H1 (cell line): ENCODE data around the gene SHH. TPM values are rescaled to one million over a fixed set of nuclear protein-coding genes. Genes with fewer than 3 reads are reported as not detected.

ENCODE experiments used
- JUND ChIP-seq: IDR thresholded peaks from 2 replicates; pipeline ENCODE4 v1.6.1; 2011; ENCODE audit warnings: mild to moderate bottlenecking, improper control_type of control experiment, low read length
- SIN3A ChIP-seq, 2 experiments: IDR thresholded peaks in 1 of 2; conservative IDR thresholded peaks in 1 of 2; 2 replicates each; pipeline ENCODE4 v1.6.1; 2011 to 2012; ENCODE audit warnings: low read length in 2 of 2, improper control_type of control experiment in 1 of 2, low read depth in 1 of 2, mild to moderate bottlenecking in 1 of 2
- SP2 ChIP-seq: IDR thresholded peaks from 2 replicates; pipeline ENCODE4 v1.6.1; 2012; ENCODE audit warnings: mild to moderate bottlenecking, low read length, inconsistent platforms
- SP4 ChIP-seq: IDR thresholded peaks from 2 replicates; pipeline ENCODE4 v1.6.1; 2012; ENCODE audit warnings: low read length, inconsistent platforms
- TEAD4 ChIP-seq: IDR thresholded peaks from 2 replicates; pipeline ENCODE4 v1.6.1; 2012; ENCODE audit warnings: low read depth, low read length, inconsistent platforms, mixed read lengths
- ZNF274 ChIP-seq: IDR thresholded peaks from 2 replicates; pipeline ENCODE4 v1.7.0; 2012; ENCODE audit warnings: low read length, borderline replicate concordance; ENCODE audit errors: extremely low read depth
- polyA plus RNA-seq, 7 experiments: library from polyadenylated mRNA; depleted of rRNA in 3 of 7; stranded (reverse) in 5 of 7; unstranded in 2 of 7; fragments of >200 nt in 5 of 7; fragments of 200-250 nt in 2 of 7; gene quantifications; 1 replicate in 5 of 7; 2 replicates in 1 of 7; 4 replicates in 1 of 7; pipeline versions ENCODE4 v1.2.1 to v1.2.3, GENCODE V29; 2011 to 2013; ENCODE audit warnings: missing spikeins in 2 of 7, mixed read lengths in 2 of 7
- total RNA-seq: library from RNA; stranded (reverse); fragmentation: NEBNext Ultra II Directional; extraction: Animal tissue kit (Norgen Biotek cat#: 25700); gene quantifications from 2 replicates; pipeline ENCODE4 v1.2.1, GENCODE V29; 2021
- TF ChIP-seq, protein P1 (sequence below): IDR thresholded peaks from 2 replicates; pipeline ENCODE4 v1.6.1; 2012; ENCODE audit warnings: inconsistent platforms

Gene SHH
- total and polyA plus RNA-seq, 2 of the 8 experiments (the other 6 are each of a cell fraction or from before 2014, with no cell fraction given): not detected

DNA sequence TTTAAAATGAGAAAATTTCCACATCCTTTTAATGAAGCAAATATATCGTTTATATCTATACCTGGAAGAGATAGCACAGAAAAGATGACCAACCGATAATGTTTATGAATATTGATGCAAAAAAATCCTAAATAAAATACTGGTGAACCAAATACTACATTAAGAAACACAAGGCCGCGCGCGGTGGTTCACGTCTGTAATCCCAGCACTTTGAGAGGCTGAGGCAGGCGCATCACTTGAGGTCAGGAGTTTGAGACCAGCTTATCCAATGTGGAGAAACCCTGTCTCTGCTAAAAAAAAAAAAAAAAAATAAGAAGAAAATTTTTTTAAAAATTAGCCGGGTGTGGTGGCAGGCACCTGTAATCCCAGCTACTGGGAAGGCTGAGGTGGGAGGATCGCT, 25.8 kb downstream of the SHH start (continued):
- TF ChIP-seq, protein P1, sequence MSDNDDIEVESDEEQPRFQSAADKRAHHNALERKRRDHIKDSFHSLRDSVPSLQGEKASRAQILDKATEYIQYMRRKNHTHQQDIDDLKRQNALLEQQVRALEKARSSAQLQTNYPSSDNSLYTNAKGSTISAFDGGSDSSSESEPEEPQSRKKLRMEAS: no peak
- TF ChIP-seq JUND: no peak
- no peak for TF ChIP-seq ZNF274
- TF ChIP-seq SP2: no peak
- TF ChIP-seq TEAD4: no peak
- no peak for TF ChIP-seq SP4
- no peak for TF ChIP-seq SIN3A (conservative IDR thresholded peaks at IDR 0.05 in 1 of 2, IDR thresholded peaks at IDR 0.05 in 1 of 2; ENCODE audit: low read depth in 1 of 2, low read length in 2 of 2)
